ENCODE measurements around the gene ATF7.
"Not testable (repeated sequence)": the region's sequence is repeated elsewhere in the genome, so short reads cannot be mapped to it uniquely, and the experiment has no call there.

The ATF7 gene

GRCh38 chr12:53594897-53595615 lies 31.1 kb downstream of the ATF7 start:
- DNase-seq, result no peak

- no peak for DNase-seq
Observed at GRCh38 chr12:53593707-53594106, 32.5 kb downstream of the ATF7 start.

- DNase-seq, result no peak
Observed at GRCh38 chr12:53593031-53593430, 33.2 kb downstream of the ATF7 start.

GRCh38 chr12:53592426-53592825 lies 33.8 kb downstream of the ATF7 start:
- no peak for DNase-seq

- DNase-seq, result no peak
Observed at GRCh38 chr12:53591301-53592206, 34.6 kb downstream of the ATF7 start.

- no peak for DNase-seq
Observed at GRCh38 chr12:53590652-53591051, 35.5 kb downstream of the ATF7 start.

GRCh38 chr12:53589915-53590314 lies 36.3 kb downstream of the ATF7 start:
- no peak for DNase-seq

- no peak for DNase-seq
Observed at GRCh38 chr12:53589423-53589822, 36.8 kb downstream of the ATF7 start.

- DNase-seq, result no peak
Observed at GRCh38 chr12:53588123-53588522, 38.1 kb downstream of the ATF7 start.

- DNase-seq, result no peak
Observed at GRCh38 chr12:53586745-53587144, 39.4 kb downstream of the ATF7 start.

- no peak for DNase-seq
Observed at GRCh38 chr12:53585448-53586125, 40.6 kb downstream of the ATF7 start.

GRCh38 chr12:53579545-53579955 lies 46.6 kb downstream of the ATF7 start:
- no peak for DNase-seq

- DNase-seq, result no peak
Observed at GRCh38 chr12:53578783-53579182, 47.4 kb downstream of the ATF7 start.

- DNase-seq, result no peak
Observed at GRCh38 chr12:53577941-53578352, 48.2 kb downstream of the ATF7 start.

GRCh38 chr12:53575502-53576249 lies 50.5 kb downstream of the ATF7 start:
- DNase-seq, result no peak

GRCh38 chr12:53572134-53572758 lies 53.9 kb downstream of the ATF7 start:
- DNase-seq, result no peak

- DNase-seq, result no peak
Observed at GRCh38 chr12:53571295-53571694, 54.9 kb downstream of the ATF7 start.

GRCh38 chr12:53568809-53569557 lies 57.2 kb downstream of the ATF7 start:
- no peak for DNase-seq

- DNase-seq, result no peak
Observed at GRCh38 chr12:53567961-53568808, 58.0 kb downstream of the ATF7 start.

GRCh38 chr12:53565376-53565775 lies 60.8 kb downstream of the ATF7 start:
- DNase-seq, result not testable (repeated sequence)

- no peak for DNase-seq
Observed at GRCh38 chr12:53564941-53565340, 61.2 kb downstream of the ATF7 start.
